ENCODE data around the gene RER1.

GRCh38 chr1:2446394-2446793 is 54.8 kb downstream of the RER1 start:
- TF ChIP-seq CTCF (IDR thresholded peaks at IDR 0.05), result no peak
- TF ChIP-seq POLR2A (IDR thresholded peaks at IDR 0.05), result no peak

Data from heart left ventricle (tissue), 13 donors.